ENCODE results near the gene CCDC50.

DNA sequence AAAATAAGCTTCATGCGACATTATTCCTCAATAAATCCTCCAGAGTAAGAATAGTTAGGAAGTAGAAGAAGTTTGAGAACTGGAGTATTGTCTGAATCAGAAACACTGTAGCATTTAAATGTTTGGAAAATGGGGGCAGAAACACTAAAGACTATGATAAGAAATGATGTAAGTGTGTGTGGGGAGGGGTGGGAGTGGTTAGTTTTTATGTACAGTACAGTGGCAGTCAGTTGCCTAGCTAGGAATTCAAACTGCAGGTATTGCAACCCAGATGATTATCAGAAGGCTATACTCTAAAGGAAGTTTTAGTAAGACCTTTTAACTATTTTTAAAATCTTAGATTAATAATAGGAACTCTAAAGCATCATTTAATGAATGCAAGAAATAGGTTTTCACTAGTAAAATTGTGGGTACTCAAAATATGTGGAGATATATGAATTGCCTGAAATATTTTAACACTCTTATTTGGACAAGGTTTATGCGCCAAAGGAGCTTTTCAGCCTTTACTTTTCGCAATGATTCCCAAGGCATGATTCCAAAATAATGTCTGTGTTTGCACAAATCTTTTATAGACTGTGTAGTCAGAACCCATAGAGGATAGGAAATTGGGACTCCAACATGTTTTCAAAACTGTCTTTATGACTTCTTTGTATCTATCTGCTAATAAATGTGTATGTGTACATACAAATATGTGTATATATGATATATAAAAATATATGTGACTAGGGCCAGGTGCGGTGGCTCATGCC, 8.0 kb upstream of the CCDC50 start:
- TF ChIP-seq, protein P1, sequence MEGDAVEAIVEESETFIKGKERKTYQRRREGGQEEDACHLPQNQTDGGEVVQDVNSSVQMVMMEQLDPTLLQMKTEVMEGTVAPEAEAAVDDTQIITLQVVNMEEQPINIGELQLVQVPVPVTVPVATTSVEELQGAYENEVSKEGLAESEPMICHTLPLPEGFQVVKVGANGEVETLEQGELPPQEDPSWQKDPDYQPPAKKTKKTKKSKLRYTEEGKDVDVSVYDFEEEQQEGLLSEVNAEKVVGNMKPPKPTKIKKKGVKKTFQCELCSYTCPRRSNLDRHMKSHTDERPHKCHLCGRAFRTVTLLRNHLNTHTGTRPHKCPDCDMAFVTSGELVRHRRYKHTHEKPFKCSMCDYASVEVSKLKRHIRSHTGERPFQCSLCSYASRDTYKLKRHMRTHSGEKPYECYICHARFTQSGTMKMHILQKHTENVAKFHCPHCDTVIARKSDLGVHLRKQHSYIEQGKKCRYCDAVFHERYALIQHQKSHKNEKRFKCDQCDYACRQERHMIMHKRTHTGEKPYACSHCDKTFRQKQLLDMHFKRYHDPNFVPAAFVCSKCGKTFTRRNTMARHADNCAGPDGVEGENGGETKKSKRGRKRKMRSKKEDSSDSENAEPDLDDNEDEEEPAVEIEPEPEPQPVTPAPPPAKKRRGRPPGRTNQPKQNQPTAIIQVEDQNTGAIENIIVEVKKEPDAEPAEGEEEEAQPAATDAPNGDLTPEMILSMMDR (conservative IDR thresholded peaks at IDR 0.05; ENCODE audit: low read depth, low read length): no peak
- no peak for TF ChIP-seq EZH2 (IDR thresholded peaks at IDR 0.05; ENCODE audit: low read length, unreplicated experiment)
